ENCODE results near the gene MRPL20. TPM values are rescaled to one million over a fixed set of nuclear protein-coding genes. Genes with fewer than 3 reads are reported as not detected.

MRPL20 gene
- total RNA-seq, 1 donor from 2014 or later: 154 TPM

DNA sequence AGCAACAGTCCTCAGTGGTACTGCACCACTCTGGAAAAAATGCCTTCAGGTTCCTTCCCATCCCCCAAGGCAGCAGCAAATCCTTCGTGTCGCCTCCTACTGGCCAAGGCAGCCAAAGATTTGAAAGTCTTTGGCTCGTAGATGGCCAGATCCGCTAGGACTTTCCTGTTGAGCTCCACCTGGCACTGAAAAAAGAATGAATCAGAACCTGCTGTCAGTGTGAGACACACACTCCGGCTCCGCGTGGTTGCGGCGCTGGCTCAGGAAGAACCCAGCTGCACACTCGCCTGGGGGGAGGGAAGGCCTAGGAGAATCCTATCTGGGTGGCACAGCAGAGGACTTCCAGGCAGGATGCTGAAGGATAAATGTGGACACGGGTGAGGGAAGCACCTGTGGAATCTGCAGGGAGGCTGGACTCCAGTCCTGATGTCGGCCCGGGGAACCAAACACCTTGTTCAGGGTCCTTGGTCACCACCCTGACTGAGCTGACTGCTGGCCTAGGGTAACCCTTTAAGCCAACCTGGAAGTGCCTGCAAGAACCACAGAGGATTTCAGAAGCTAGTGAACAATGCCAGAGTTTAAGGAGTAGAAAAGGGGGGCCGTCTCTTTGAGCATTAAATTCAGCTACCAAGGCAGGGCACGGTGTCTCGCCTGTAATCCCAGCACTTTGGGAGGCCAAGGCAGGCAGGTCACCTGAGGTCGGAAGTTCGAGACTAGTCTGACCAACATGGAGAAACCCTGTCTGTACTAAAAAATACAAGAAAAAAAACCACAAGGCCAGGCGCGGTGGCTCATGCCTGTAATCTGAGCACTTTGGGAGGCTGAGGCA is 4.8 kb downstream of the MRPL20 start:
- peak overlapping the region; percentile 56 for H3K4me3 Mint-ChIP-seq (ENCODE audit: low read depth)
- intact Hi-C loops (cut with micrococcal nuclease): loop anchor here (10.0 kb wide), 1 partner anchor 1153 kb away; the partner anchor contains the start of gene TNFRSF14
- peaks cover 37% of the 10 kb centered on the region for H3K4me1 Mint-ChIP-seq (ENCODE audit: low read depth)
- no peaks in the 10 kb centered on the region for H3K9me3 Mint-ChIP-seq
- H3K36me3 Mint-ChIP-seq (ENCODE audit: low read depth): peaks cover 81% of the 10 kb centered on the region
- no peak for DNase-seq (ENCODE audit: low spot score)
- no peaks in the 10 kb centered on the region for H3K27me3 Mint-ChIP-seq (ENCODE audit: low read depth)
- peak overlapping the region; percentile 60 for H3K27ac Mint-ChIP-seq

DNA sequence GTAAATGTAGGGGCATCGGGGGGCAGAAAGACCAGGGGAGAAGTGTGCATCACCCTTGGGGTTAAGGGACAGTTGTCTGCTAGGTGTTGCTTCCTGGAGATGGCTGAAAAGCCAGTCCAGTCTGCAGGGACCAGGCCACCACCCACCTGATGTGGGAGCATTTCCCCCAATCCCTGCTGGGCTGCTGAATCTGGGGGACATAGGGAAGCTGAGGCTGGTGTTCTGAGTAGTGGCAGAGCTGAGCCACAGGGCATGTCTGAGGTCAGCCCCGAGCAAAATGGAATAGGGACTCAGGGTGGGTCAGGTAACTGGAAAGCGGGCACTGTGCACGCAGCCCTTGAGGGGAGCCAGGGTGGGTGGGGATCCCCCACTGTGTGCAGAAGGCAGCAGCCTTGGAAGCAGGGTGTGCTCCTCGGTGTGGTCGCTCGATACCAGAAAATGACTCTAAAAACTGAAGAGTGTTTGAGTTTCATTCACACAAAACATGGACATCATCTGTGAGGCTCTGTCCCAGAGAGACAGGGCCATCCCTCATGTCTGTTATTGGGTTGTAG is 5.6 kb downstream of the MRPL20 start:
- intact Hi-C loops (cut with micrococcal nuclease): loop anchor here (10.0 kb wide), 1 partner anchor 1153 kb away; the partner anchor contains the start of gene TNFRSF14
- no peak for DNase-seq (ENCODE audit: low spot score)
- H3K36me3 Mint-ChIP-seq (ENCODE audit: low read depth): peaks cover 77% of the 10 kb centered on the region
- H3K4me1 Mint-ChIP-seq (ENCODE audit: low read depth): peaks cover 37% of the 10 kb centered on the region
- no peaks in the 10 kb centered on the region for H3K9me3 Mint-ChIP-seq
- no peaks in the 10 kb centered on the region for H3K27me3 Mint-ChIP-seq (ENCODE audit: low read depth)
- H3K4me3 Mint-ChIP-seq (ENCODE audit: low read depth): peak overlapping the region; percentile 56
- H3K27ac Mint-ChIP-seq: peak overlapping the region; percentile 16

DNA sequence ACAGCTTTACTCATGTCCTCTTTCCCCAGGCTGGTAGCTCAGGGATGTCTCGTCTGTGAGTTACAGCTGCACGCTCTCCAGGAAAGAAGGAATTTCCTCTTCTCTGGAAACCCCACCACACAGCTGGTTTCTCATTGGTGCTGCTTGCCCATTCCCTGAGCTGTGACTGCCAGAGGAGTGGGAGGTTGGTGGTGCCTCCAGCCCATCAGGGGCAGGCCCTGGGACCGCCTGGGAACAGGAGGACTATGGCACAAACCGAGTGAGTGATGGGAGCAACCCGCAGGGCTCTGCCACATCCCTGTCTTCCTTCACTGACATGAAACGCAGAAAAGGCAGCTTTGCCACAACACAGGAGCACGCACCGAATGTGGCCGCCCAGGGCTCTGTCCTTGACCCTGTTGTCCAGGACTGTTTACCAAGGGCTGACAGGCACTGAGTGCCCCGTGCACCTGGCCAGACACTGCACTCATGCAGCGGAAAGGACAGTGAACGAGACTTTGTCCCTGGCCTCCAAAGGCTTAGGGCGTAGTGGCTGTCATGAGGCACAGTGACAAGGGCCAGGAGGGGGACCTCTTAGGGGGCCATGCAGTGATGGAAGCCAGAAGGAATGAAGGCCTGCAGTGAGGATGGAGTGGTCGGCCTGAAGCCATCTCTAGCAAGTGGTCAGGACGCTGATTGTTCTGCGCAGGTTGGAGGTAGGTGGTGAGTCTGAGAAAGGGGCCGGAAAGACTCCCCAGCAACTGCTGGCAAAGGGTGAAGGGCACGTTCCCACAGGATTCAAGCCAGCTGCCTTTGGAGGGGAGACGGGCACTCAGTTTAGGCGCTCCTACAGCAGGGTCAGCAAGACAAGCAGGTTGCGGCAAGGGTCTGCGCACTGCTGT is 6.3 kb downstream of the MRPL20 start:
- Mint-ChIP-seq H3K36me3 (ENCODE audit: low read depth) (peaks cover 72% of the 10 kb centered on the region), H3K27me3 (ENCODE audit: low read depth) (no peaks in the 10 kb centered on the region), H3K4me3 (ENCODE audit: low read depth) (peak overlapping the region; percentile 90), H3K27ac (peak overlapping the region; percentile 74), H3K4me1 (ENCODE audit: low read depth) (peaks cover 34% of the 10 kb centered on the region), H3K9me3 (no peaks in the 10 kb centered on the region)
- intact Hi-C loops (cut with micrococcal nuclease): loop anchor here (10.0 kb wide), 1 partner anchor 1154 kb away; the partner anchor contains the start of gene TNFRSF14
- DNase-seq (ENCODE audit: low spot score): no peak

DNA sequence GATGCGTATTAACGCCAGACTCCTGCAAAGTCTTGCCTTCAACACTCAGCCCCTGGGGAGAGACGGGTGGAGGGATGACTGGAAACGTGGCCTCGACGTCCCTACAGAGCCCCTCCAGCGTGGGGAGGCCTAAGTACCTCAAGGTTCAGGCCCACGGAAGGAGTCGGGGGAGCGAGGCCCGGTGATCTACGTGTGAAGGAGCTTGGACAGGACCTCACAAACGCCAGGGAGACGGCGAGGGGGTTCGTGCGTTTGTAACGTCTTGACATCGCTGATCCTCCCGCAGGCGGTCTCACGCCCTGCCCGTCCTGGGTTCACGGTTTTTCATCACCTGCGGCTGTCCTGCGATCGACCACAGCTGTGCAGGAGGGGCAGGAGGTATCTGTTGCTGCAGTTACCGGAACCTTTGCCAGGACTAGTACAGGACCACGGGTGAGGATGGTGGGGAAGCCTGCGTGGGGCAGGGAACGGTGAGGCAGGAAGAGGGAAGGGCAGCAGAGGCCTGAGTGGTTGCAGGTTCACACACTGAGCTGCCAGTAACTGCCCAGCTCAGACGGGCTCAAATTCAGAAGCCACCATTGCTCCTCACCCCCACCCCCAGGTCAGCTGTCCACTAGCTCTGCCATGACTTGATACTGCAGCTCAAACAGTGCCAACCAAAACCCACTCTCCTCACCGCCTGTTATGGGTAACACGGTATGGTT is 7.1 kb downstream of the MRPL20 start:
- peak overlapping the region; percentile 74 for H3K27ac Mint-ChIP-seq
- intact Hi-C loops (cut with micrococcal nuclease): loop anchor here (1.0 to 10.0 kb wide), 3 partner anchors 7 to 1155 kb away; partner anchors contain the start of genes AURKAIP1, MRPL20 and TNFRSF14
- H3K4me1 Mint-ChIP-seq (ENCODE audit: low read depth): peaks cover 34% of the 10 kb centered on the region
- peak overlapping the region; percentile 90 for H3K4me3 Mint-ChIP-seq (ENCODE audit: low read depth)
- no peaks in the 10 kb centered on the region for H3K9me3 Mint-ChIP-seq
- H3K36me3 Mint-ChIP-seq (ENCODE audit: low read depth): peaks cover 72% of the 10 kb centered on the region
- DNase-seq (ENCODE audit: low spot score): no peak
- no peaks in the 10 kb centered on the region for H3K27me3 Mint-ChIP-seq (ENCODE audit: low read depth)

GRCh38 chr1:1399187-1399871 is 7.8 kb downstream of the MRPL20 start, which contains the start of gene CCNL2:
CCNL2 (minus strand) TSS chr1:1399335; CDS start chr1:1399306, 29 bp downstream.
- peaks cover 72% of the 10 kb centered on the region for H3K36me3 Mint-ChIP-seq (ENCODE audit: low read depth)
- peaks cover 34% of the 10 kb centered on the region for H3K4me1 Mint-ChIP-seq (ENCODE audit: low read depth)
- DNase-seq (ENCODE audit: low spot score): peak; percentile 100
- H3K27me3 Mint-ChIP-seq (ENCODE audit: low read depth): no peaks in the 10 kb centered on the region
- H3K27ac Mint-ChIP-seq: peak within 1 kb of the TSS; percentile 89
- peak within 1 kb of the TSS; percentile 95 for H3K4me3 Mint-ChIP-seq (ENCODE audit: low read depth)
- intact Hi-C loops (cut with micrococcal nuclease): loop anchor here (1.0 kb wide), 2 partner anchors 8 to 24 kb away; partner anchors contain the start of genes AURKAIP1 and MRPL20
- no peaks in the 10 kb centered on the region for H3K9me3 Mint-ChIP-seq

GRCh38 chr1:1398677-1399186 is 8.4 kb downstream of the MRPL20 start:
- no peaks in the 10 kb centered on the region for H3K27me3 Mint-ChIP-seq (ENCODE audit: low read depth)
- DNase-seq (ENCODE audit: low spot score): no peak
- peak overlapping the region; percentile 89 for H3K27ac Mint-ChIP-seq
- H3K9me3 Mint-ChIP-seq: no peaks in the 10 kb centered on the region
- peak overlapping the region; percentile 95 for H3K4me3 Mint-ChIP-seq (ENCODE audit: low read depth)
- H3K36me3 Mint-ChIP-seq (ENCODE audit: low read depth): peaks cover 76% of the 10 kb centered on the region
- peaks cover 33% of the 10 kb centered on the region for H3K4me1 Mint-ChIP-seq (ENCODE audit: low read depth)
- intact Hi-C loops (cut with micrococcal nuclease): loop anchor here (1.0 kb wide), 2 partner anchors 9 to 23 kb away; partner anchors contain the start of genes AURKAIP1 and MRPL20

DNA sequence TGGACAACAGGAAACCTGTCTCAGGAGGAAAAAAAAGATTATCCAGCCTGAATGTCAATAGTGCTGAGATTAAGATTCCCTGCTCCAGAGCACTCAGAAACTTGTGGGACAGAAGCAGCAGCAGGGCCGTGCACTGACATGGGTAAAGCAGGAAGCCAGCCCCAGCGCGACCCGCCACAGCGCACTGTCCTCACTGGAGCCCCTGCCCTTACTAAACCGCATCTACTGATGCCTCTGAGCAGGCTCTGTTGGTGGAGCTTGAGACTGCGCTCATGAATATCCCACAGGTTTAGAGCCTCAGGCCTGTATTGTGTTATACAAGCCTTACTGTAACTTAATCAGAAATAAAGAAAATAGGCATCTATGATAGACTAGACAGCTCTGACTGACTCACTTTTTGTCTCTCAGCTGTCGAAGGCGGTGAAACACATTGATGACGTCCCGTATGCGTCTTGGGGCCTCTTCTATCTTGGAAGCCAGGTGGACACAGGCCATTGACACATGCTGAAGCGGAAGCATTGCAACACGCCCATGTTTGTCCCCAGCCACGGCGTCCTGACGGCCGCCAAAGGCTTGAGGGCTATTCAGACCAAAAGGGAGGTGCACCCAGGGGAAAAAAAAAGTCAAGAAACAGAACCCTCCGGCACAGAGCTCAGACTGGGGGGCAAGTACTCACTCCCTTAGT is 9.1 kb downstream of the MRPL20 start:
- peaks cover 28% of the 10 kb centered on the region for H3K4me1 Mint-ChIP-seq (ENCODE audit: low read depth)
- H3K36me3 Mint-ChIP-seq (ENCODE audit: low read depth): peaks cover 78% of the 10 kb centered on the region
- no peaks in the 10 kb centered on the region for H3K9me3 Mint-ChIP-seq
- peak overlapping the region; percentile 89 for H3K27ac Mint-ChIP-seq
- no peak for DNase-seq (ENCODE audit: low spot score)
- intact Hi-C loops (cut with micrococcal nuclease): no loop called here
- H3K27me3 Mint-ChIP-seq (ENCODE audit: low read depth): no peaks in the 10 kb centered on the region
- H3K4me3 Mint-ChIP-seq (ENCODE audit: low read depth): peak overlapping the region; percentile 95

GRCh38 chr1:1395166-1395565 is 11.9 kb downstream of the MRPL20 start:
- Mint-ChIP-seq H3K4me1 (ENCODE audit: low read depth) (peaks cover 13% of the 10 kb centered on the region), H3K27ac (no peak overlapping the region), H3K27me3 (ENCODE audit: low read depth) (no peaks in the 10 kb centered on the region), H3K4me3 (ENCODE audit: low read depth) (no peak overlapping the region), H3K36me3 (ENCODE audit: low read depth) (peaks cover 77% of the 10 kb centered on the region), H3K9me3 (no peaks in the 10 kb centered on the region)
- no peak for DNase-seq (ENCODE audit: low spot score)
- intact Hi-C loops (cut with micrococcal nuclease): no loop called here

GRCh38 chr1:1394116-1394515 is 13.0 kb downstream of the MRPL20 start:
- H3K27me3 Mint-ChIP-seq (ENCODE audit: low read depth): no peaks in the 10 kb centered on the region
- no peaks in the 10 kb centered on the region for H3K9me3 Mint-ChIP-seq
- intact Hi-C loops (cut with micrococcal nuclease): no loop called here

DNA sequence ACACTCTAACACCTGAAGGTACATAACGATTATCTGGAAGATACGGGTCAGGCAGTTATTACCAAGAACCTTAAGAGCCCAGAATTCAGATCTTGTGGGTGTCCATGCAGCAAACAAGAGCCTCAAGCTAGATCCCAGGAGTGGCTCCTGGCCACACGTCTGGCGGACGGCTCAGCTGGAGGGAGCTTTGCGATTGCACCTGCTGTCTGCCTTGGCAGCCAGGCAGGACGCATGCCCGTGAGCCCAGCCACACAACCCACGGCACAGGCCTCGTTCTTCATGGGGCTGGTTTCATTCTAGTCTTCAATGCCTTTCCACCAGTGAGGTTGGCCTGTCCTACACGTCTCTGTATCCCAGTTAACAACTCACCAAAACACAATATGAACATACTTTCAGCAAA is 13.7 kb downstream of the MRPL20 start:
- intact Hi-C loops (cut with micrococcal nuclease): no loop called here
- H3K4me1 Mint-ChIP-seq (ENCODE audit: low read depth): peaks cover 11% of the 10 kb centered on the region
- H3K27ac Mint-ChIP-seq: no peak overlapping the region
- DNase-seq (ENCODE audit: low spot score): no peak
- no peak overlapping the region for H3K4me3 Mint-ChIP-seq (ENCODE audit: low read depth)
- H3K27me3 Mint-ChIP-seq (ENCODE audit: low read depth): no peaks in the 10 kb centered on the region
- H3K36me3 Mint-ChIP-seq (ENCODE audit: low read depth): peaks cover 85% of the 10 kb centered on the region
- H3K9me3 Mint-ChIP-seq: no peaks in the 10 kb centered on the region

More at GRCh38 chr1:1394116-1394515, 13.0 kb downstream of the MRPL20 start:
- no peak for DNase-seq (ENCODE audit: low spot score)
- Mint-ChIP-seq H3K4me3 (ENCODE audit: low read depth) (no peak overlapping the region), H3K4me1 (ENCODE audit: low read depth) (peaks cover 11% of the 10 kb centered on the region), H3K27ac (no peak overlapping the region), H3K36me3 (ENCODE audit: low read depth) (peaks cover 79% of the 10 kb centered on the region)

- intact Hi-C loops (cut with micrococcal nuclease): no loop called here
- no peak overlapping the region for H3K4me3 Mint-ChIP-seq (ENCODE audit: low read depth)
- DNase-seq (ENCODE audit: low spot score): no peak
Observed at GRCh38 chr1:1393014-1393413, 14.1 kb downstream of the MRPL20 start.

More at GRCh38 chr1:1393014-1393413, 14.1 kb downstream of the MRPL20 start:
- no peak overlapping the region for H3K27ac Mint-ChIP-seq
- peaks cover 85% of the 10 kb centered on the region for H3K36me3 Mint-ChIP-seq (ENCODE audit: low read depth)
- peaks cover 8% of the 10 kb centered on the region for H3K4me1 Mint-ChIP-seq (ENCODE audit: low read depth)
- H3K27me3 Mint-ChIP-seq (ENCODE audit: low read depth): no peaks in the 10 kb centered on the region
- H3K9me3 Mint-ChIP-seq: no peaks in the 10 kb centered on the region

Measured in activated T-helper 2 cell treated with anti-CD3 and anti-CD28 coated beads, Interferon-gamma antibody, Interleukin-2, Interleukin-4, amounts not matched to agents 10 μg/mL and 5 μg/mL and 100 μg/mL, durations not matched to agents 14 hours and 24 hours and 36 hours (primary cell).